Epithelial cell of esophagus (primary cell): ENCODE results near the gene MYO15B.

ENCODE experiments used
- DNase-seq: peaks from one replicate; pipeline ENCODE4 v3.0.0; 2010; ENCODE audit warnings: low read depth
- H3K4me3 ChIP-seq: 2 replicates; pipeline ENCODE4 v1.5.1; 2011; ENCODE audit warnings: mild to moderate bottlenecking, low read length, control low read depth
- CTCF ChIP-seq: IDR thresholded peaks from 2 replicates; pipeline ENCODE4 v1.5.1; 2011; ENCODE audit warnings: low read depth, mild to moderate bottlenecking, low read length, control low read depth, inconsistent platforms; ENCODE audit not compliant: insufficient read depth; ENCODE audit errors: missing control alignments

The MYO15B gene

GRCh38 chr17:75617675-75618074 lies 30.1 kb downstream of the MYO15B start:
- no peak overlapping the region for H3K4me3 ChIP-seq
- no peak for DNase-seq
- TF ChIP-seq CTCF: no peak

GRCh38 chr17:75619506-75620431 lies 32.2 kb downstream of the MYO15B start:
- peak; percentile 45 for DNase-seq
- peak; percentile 45 for TF ChIP-seq CTCF
- no peak overlapping the region for H3K4me3 ChIP-seq

DNA sequence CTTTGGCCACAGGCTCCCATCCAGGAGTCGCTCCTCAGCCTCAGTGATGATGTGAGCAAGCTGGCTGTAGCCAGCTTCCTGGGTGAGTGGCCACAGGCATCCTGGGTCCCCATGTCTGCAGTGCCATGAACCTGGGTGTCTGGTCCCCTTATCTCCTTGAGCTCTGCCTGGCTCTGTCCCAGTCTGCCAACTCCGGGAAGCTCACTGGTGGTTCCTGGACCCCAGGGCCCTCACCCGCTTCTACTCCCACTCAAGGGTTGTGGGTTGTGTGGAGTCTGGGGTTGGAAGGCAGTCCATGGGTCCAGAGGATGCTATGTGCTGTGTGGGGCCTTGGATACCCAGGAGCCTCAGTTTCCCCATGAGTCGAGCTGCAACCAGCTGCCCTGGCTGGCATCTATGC lies 33.9 kb downstream of the MYO15B start:
- no peak overlapping the region for H3K4me3 ChIP-seq
- TF ChIP-seq CTCF: no peak
- no peak for DNase-seq

DNA sequence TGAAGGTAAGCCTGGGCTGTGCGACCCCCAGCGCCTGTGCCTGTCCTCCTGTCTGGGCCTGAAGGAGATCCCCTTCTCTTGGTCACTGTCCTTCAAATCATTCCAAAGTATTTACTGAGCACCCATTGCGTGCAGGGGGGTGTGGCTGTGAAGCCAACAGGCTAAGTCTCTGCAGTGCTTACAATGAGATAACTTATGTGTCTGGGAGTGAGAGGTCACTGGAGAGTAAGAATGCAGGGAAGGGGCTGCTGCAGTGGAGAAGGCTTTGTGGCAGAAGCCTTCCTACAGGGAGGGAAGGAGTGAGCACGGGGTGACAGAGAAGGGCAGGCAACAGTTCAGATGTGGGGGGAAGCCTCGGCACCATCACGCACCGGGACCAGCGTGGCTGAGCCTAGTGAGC lies 34.5 kb downstream of the MYO15B start:
- TF ChIP-seq CTCF: no peak
- DNase-seq: no peak
- no peak overlapping the region for H3K4me3 ChIP-seq

DNA sequence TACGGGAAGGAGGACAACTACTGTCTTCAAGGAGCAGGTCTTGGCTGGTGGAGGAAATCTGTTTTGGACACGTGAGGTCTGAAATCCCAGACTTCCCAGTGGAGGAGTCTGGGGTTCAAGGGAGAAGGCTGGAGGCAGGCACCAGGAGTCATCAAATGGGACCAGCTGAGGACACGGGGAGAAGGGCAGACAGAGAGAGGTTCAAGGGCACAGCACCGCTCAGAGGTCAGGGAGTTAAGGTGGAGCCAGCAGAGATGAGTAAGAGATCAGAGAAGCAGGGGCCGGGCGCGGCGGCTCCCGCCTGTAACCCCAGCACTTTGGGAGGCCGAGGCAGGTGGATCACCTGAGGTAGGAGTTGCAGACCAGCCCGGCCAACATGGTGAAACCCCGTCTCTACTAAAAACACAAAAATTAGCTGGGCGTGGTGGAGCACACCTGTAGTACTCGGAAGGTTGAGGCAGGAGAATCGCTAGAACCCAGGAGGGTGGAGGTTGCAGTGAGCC lies 35.2 kb downstream of the MYO15B start:
- no peak for DNase-seq
- no peak for TF ChIP-seq CTCF
- H3K4me3 ChIP-seq: no peak overlapping the region

DNA sequence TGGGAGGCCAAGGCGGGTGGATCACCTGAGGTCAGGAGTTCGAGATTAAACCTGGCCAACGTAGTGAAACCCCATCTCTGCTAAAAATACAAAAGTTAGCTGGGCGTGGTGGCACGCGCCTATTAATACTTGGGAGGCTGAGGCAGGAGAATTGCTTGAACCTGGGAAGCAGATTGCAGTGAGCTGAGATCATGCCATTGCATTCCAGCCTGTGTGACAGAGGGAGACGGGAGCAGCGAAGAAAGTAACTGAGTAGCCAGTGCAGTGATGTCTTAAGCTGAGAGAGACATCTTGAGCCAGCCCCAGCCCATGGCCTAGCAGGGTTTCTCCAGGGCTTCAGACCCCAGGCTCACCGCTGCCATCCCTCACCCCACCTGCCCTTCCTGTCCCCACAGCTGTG lies 35.8 kb downstream of the MYO15B start:
- no peak for DNase-seq
- TF ChIP-seq CTCF: no peak
- no peak overlapping the region for H3K4me3 ChIP-seq
